MCF 10A (cell line): ENCODE results near the gene SPPL2B. TPM values are rescaled to one million over a fixed set of nuclear protein-coding genes. Genes with fewer than 3 reads are reported as not detected.

Experiments used
- BruUV-seq: library from RNA; stranded (reverse); fragments of 400-500 nt; replicated peaks from 2 replicates; lab custom pipeline; 2021; lab: Mats Ljungman, UMichigan
- CTCF ChIA-PET: fragments of 300-600 bp; sonication (Branson Sonifier 250); formaldehyde crosslinking; extraction: SDS; loops from one replicate; lab custom pipeline; 2021; ENCODE audit warnings: antibody characterized with exemption, inconsistent platforms; lab: Yijun Ruan, JAX
- POLR2A ChIA-PET: fragments of 300-600, 350-650 bp; sonication (Branson Sonifier 250); formaldehyde crosslinking; extraction: SDS; loops from one replicate; lab custom pipeline; 2020; ENCODE audit warnings: antibody characterized with exemption, inconsistent platforms; lab: Yijun Ruan, JAX
- DNase-seq: peaks from one replicate; pipeline ENCODE4 v3.0.0-alpha.2; 2018; ENCODE audit not compliant: unreplicated experiment
- H3K27ac Mint-ChIP-seq: one replicate; pipeline ENCODE4 v1.8.0; 2022; ENCODE audit warnings: mild to moderate bottlenecking, low read depth, mixed read lengths; ENCODE audit not compliant: unreplicated experiment
- H3K27me3 Mint-ChIP-seq: one replicate; pipeline ENCODE4 v1.8.0; 2022; ENCODE audit warnings: mixed read lengths; ENCODE audit not compliant: insufficient read depth, unreplicated experiment
- H3K36me3 Mint-ChIP-seq: one replicate; pipeline ENCODE4 v1.8.0; 2022; ENCODE audit warnings: mild to moderate bottlenecking, moderate library complexity, mixed read lengths; ENCODE audit not compliant: insufficient read depth, unreplicated experiment
- H3K4me1 Mint-ChIP-seq: one replicate; pipeline ENCODE4 v1.8.0; 2022; ENCODE audit warnings: mixed read lengths; ENCODE audit not compliant: insufficient read depth, unreplicated experiment
- H3K4me3 Mint-ChIP-seq: one replicate; pipeline ENCODE4 v1.8.0; 2022; ENCODE audit warnings: mild to moderate bottlenecking, moderate library complexity, mixed read lengths; ENCODE audit not compliant: unreplicated experiment
- H3K9me3 Mint-ChIP-seq: one replicate; pipeline ENCODE4 v1.8.0; 2022; ENCODE audit warnings: mixed read lengths; ENCODE audit not compliant: unreplicated experiment
- intact Hi-C: fragments of 100-400 bp; cut with micrococcal nuclease; formaldehyde crosslinking; loops from 2 replicates; pipeline ENCODE4 v1.14.1; 2022
- total RNA-seq: library from RNA; stranded (reverse); gene quantifications from 2 replicates; pipeline ENCODE4 v1.2.3, GENCODE V29; 2022
- TF ChIP-seq, protein P1 (sequence below): fragments of 200-600 bp; IDR thresholded peaks from one replicate; pipeline ENCODE4 v1.8.0; 2022; ENCODE audit warnings: antibody characterized with exemption, mild to moderate bottlenecking; ENCODE audit not compliant: unreplicated experiment

The SPPL2B gene
- total RNA-seq, 1 experiment from 2014 or later: 70.1 TPM

DNA sequence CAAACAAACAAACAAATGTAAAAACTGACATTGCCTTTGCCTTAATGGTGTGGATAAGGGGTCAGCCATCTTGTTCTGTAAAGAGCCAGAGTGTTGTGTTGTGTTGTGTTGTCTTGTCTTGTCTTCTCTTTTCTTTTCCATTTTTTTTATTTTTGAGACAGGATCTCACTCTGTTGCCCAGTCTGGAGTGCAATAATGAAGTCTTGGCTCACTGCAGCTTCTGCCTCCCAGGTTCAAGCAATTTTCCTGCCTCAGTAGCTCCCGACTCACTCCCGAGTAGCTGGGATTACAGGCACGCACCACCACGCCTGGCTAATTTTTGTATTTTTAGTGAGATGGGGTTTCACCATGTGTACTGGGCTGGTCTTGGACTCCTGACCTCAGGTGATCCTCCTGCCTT, 71.1 kb downstream of the SPPL2B start:
- no peaks in the 10 kb centered on the region for H3K36me3 Mint-ChIP-seq
- ChIA-PET POLR2A (no interaction called here), CTCF (no interaction called here)
- DNase-seq: no peak
- intact Hi-C loops: no loop called here
- H3K4me3 Mint-ChIP-seq: no peak overlapping the region
- BruUV-seq: no TSS peak
- peaks cover 5% of the 10 kb centered on the region for H3K4me1 Mint-ChIP-seq
- no peak overlapping the region for H3K27ac Mint-ChIP-seq
- H3K27me3 Mint-ChIP-seq: no peaks in the 10 kb centered on the region
- TF ChIP-seq, protein P1, sequence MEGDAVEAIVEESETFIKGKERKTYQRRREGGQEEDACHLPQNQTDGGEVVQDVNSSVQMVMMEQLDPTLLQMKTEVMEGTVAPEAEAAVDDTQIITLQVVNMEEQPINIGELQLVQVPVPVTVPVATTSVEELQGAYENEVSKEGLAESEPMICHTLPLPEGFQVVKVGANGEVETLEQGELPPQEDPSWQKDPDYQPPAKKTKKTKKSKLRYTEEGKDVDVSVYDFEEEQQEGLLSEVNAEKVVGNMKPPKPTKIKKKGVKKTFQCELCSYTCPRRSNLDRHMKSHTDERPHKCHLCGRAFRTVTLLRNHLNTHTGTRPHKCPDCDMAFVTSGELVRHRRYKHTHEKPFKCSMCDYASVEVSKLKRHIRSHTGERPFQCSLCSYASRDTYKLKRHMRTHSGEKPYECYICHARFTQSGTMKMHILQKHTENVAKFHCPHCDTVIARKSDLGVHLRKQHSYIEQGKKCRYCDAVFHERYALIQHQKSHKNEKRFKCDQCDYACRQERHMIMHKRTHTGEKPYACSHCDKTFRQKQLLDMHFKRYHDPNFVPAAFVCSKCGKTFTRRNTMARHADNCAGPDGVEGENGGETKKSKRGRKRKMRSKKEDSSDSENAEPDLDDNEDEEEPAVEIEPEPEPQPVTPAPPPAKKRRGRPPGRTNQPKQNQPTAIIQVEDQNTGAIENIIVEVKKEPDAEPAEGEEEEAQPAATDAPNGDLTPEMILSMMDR: no peak
- peaks cover 7% of the 10 kb centered on the region for H3K9me3 Mint-ChIP-seq

Other genes with a start within 250 kb of the SPPL2B start
- 40.9 and 47.2 TPM in 2 replicates for gene MOB3A, start 232.4 kb upstream of the SPPL2B start, total RNA-seq
- gene IZUMO4, start 231.8 kb upstream of the SPPL2B start, total RNA-seq: 3.1 and 5.3 TPM in 2 replicates
- 172 and 181 TPM in 2 replicates for gene AP3D1, start 177.1 kb upstream of the SPPL2B start, total RNA-seq
- gene DOT1L, start 164.8 kb upstream of the SPPL2B start, total RNA-seq: 27.0 and 28.4 TPM in 2 replicates
- gene PLEKHJ1, start 92.4 kb upstream of the SPPL2B start, total RNA-seq: 44.3 and 54.1 TPM in 2 replicates
- gene SF3A2, start 91.9 kb upstream of the SPPL2B start, total RNA-seq: 101 and 119 TPM in 2 replicates
- 11.9 and 21.2 TPM in 2 replicates for gene AMH, start 79.4 kb upstream of the SPPL2B start, total RNA-seq
- gene JSRP1, start 72.3 kb upstream of the SPPL2B start, total RNA-seq: 0.37 and 0.49 TPM in 2 replicates
- not detected in 2 replicates for gene PEAK3, start 46.5 kb upstream of the SPPL2B start, total RNA-seq
- gene LINGO3, start 20.5 kb upstream of the SPPL2B start, total RNA-seq: not detected in 2 replicates
- 135 and 152 TPM in 2 replicates for gene LSM7, start 98 bp upstream of the SPPL2B start, total RNA-seq
- not detected in 2 replicates for gene TMPRSS9, start 31.6 kb downstream of the SPPL2B start, total RNA-seq
- gene TIMM13, start 98.9 kb downstream of the SPPL2B start, total RNA-seq: 123 and 188 TPM in 2 replicates
- 85.2 and 85.6 TPM in 2 replicates for gene LMNB2, start 128.3 kb downstream of the SPPL2B start, total RNA-seq
- gene GADD45B, start 147.4 kb downstream of the SPPL2B start, total RNA-seq: 28.0 and 53.8 TPM in 2 replicates